NCI-H446 treated with DMSO at 0.1 percent for 48 hours (cell line): Measurements from ENCODE around the gene TMEM221.

Experiments
- DNase-seq: peaks from one replicate; lab custom pipeline; 2025; lab: John Stamatoyannopoulos, UW

TMEM221 gene

DNA sequence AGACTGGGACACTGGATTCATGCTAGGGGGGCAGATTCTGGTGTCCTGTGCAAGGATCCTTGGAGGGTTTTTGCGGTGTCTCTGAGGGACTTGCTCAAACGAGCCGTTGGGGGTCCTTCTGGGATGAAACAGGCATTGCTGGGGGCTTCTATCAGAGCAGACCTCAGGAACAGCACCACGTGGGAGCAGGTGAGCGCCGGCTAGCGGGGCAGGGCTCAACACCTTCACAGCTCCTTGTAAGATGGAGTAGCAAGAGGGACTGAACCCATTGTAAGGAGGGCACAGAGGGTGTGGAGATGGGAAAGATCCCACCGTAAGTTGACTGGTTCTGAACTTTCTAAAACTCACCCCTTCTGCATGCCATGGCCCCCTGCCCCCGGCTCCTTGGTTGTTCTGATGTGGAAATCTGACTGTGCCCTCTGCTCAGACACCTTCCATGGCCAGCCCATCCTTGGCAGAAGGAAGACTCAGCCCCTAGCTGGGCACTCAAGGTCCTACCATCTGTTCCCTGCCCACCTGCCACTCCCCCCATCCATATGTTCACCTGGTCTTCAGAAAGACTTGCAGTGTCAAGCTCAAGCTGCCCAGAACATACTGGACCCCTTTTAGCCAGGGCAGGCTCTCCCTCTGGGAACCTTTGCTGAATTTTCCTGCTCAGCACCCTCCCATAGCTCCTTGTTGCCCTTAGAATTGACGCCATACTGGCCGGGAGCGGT is 23.1 kb upstream of the TMEM221 start:
- no peak for DNase-seq

DNA sequence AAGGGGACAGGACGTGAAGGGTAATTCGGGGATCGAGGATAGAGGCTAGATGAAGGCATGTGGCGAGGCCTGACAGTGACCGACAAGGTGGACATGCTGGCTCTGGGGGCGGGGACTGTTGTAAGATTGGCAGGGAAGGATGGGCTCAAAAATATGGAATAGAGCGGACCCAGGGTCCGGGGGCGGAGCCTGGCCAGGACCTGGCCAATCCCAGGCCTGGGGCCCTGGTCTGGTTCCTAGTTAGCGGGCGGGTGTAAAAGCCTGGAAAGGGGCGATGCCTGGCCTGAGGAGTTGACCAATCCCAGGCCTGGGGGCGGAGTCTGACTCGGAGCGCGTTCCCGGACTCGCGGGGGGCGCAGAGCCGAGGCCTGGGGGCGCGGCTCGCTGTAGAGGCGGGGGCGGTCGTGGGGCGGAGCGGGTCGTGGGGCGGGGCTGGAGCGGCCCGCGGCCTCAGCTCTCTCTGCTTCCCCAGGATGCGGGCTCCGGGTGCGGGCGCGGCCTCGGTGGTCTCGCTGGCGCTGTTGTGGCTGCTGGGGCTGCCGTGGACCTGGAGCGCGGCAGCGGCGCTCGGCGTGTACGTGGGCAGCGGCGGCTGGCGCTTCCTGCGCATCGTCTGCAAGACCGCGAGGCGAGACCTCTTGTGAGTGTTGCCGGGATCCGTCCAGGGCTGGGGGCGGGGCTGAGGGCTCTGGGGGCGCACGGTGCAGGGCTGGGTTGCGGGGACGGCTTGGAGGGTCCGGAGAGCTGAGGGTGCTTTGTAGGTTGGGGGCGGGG is 21.8 kb upstream of the TMEM221 start, which contains the start of gene SLC27A1:
Gene SLC27A1 (plus strand): TSS at position 457 of the 774 bp plus-strand sequence. CDS start 17 bp downstream, at position 474.
- peak; percentile 99 for DNase-seq

DNA sequence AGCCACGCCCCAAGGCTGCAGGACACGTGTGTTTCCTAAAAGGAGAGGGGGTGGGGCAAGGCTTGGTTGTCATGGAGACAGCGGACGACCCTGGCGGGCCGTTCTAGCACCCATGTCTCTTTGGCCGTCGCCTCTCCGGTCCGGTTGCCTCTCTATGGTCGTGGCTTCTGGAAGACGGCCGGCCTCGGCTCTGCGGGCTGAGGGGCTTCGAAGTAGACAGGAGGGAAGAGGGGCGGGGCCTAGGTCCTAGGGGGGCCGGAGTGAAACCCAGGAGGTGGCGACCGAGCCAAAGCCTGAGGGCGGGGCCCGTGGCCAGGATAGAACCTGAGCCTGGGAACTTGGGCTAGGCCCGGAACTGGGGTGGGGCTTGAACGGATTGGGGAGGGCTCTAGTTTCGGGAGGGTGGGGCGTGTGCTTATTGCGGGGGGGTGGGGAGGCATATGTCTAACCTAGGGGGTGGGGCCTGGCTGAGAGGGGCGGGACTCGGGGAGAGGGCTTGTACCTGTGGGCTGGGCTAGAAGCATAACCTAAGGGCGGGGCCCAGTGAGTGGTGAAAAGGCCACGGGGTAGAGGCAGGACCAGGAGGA is 21.1 kb upstream of the TMEM221 start:
- peak; percentile 94 for DNase-seq

DNA sequence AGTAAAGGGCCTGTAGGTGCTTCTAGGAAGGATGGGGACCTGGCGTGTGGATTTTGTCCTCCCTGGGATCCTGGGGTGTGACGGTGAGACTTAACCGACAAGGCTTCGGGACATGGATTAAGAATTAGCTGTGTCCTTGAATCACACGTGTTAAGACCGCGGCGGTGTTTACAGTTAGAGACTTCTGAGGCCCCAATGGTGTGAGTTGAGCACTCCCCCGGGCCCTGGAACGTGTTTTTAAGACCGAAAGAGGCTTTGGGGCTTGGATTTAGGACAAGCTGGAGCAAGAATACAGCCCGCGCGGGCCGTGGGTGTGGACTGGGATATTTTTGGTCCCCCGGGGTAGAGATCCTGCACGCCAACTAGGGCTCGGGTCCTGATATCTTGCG is 20.6 kb upstream of the TMEM221 start:
- DNase-seq: no peak

DNA sequence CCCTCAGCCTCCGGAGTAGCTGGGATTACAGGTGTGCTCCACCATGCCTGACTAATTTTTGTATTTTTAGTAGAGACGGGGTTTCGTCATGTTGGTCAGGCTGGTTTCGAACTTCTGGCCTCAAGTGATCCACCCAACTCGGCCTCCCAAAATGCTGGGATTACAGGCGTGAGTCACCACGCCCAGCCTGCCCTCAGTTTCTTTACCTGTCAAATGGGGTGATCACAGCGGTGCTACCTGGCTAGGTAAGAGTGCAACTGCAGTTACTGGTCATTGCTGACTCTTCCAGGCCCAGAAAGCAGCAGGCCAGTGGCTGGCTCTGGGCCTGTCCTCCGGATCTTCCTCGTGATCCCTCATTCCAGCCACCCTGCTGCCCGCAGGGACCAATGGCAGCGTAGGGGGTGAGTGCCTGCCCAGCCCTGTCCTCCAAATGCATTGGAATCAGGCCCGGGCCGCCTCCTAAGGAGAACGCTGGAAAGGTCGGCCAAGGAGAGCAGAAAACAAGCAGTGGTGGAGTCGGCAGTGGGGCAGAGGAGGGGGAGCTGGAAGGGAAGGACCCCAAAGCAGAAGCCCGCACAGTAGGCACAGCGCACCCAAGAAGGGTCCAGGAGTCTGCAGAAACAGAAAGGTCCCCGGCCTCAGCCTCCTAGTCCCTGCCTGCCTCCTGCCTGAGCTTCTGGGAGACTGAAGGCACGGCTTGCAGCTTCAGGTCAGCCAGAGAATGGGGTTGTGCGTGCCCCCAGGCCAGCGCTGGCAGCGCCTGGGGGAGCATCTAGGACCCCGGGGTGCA is 20.0 kb upstream of the TMEM221 start:
- DNase-seq: no peak

DNA sequence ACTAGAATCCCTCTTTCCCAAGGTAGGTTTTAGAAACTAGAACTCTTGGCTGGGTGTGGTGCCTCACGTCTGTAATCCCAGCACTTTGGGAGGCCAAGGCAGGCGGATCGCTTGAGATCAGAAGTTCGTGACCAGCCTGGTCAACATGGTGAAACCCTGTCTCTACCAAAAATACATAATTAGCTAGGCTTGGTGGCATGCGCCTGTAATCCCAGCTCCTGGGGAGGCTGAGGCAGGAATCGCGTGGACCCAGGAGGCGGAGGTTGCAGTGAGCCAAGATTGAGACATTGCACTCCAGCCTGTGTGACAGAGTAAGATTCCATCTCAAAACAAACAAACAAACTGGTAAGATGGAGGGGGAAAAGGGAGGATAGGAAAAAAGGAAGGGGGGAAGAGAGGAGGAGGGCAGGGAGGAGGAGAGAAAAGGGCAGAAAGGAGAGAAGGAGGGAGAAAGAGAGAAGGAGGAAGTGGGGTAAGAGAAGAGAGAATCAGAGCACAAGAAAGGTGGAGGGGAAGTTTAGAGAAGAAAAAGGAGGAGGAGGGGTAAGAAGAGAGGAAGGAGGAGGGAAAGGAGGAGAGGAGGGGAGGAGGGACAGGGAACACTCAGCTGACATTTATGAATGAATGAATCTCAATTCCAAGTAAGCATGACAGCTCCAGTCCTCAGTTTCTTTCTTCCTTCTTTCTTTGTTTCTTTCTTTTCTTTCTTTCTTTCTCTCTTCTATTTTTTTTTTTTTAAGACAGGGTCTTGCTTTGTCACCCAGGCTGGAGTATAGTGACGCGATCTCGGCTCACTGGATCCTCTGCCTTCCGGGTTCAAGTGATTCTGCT is 19.2 kb upstream of the TMEM221 start:
- no peak for DNase-seq

DNA sequence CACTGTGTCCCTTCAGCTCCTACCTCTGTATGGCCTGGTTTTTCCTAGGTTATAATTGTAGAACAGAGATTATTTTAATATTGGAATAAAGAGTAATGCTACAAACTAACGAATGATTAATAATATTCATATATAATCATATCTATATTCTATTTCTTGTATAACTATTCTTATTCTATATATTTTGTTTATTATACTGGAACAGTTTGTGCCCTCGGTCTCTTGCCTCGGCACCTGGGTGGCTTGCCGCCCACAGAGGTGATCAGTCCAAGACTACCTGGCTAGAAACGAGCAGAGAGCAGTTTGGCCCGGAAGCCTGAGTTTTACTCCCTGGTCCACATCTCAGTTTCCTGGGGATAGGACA is 18.0 kb upstream of the TMEM221 start:
- no peak for DNase-seq

DNA sequence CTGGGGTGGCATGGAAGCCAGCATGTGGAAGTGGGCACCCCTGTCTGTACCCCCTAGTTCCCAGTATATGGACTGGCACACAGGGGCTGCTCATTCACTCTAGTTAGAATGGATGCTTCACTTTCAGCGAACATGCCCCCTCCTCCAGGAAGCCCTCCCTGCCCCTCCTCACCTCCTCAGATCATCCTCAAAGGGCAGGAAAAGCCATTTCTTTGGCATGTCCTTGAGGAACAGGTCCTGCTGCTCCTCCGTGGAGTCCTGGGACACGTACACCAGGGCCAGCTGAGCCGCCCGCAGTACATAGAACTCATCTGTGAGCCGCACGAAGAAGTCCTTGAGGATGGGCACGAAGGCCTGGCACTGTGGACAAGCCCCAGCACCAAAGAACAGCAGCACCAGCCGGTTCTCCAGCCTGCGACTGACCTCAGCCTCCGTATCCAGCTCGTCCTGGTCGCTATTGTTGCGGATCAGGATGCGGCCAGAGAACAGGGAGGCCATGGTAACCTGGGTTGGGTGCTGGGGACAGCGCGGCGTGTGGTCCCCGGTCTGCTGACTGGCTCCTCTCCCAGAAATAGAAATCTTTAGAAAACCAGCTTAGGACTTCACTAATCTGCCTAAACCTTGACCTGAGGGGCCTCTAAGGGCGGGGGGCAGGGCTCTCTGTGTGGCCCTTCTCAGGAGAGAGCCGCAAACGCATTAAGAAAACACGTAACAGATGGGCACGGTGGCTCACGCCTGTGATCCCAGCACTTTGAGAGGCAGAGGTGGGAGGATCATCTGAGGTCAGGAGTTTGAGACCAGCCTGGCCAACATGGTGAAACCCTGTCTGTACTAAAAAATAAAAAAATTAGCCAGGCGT is 12.1 kb upstream of the TMEM221 start, which contains the start of gene NXNL1:
Gene NXNL1 (minus strand): TSS at position 555 of the 859 bp plus-strand sequence. CDS start 57 bp downstream, at position 498.
- DNase-seq: no peak

DNA sequence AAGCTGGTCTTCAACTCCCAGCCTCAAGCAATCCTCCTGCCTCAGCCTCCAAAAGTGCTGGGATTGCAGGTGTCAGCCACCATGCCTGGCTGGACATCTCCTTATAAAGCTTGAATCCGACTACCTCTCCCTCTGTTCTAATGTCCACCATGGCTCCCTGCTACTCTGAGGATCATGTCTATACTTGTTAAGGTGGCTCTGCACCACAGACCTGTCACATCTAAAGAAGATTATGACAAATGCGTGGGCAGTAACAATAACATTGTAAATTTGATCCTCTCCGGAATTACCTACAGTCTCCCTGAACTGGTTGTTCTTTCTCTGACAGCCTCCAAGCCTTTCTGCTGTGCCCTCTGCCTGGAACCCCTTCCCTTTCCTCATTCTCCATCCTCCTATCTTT is 10.5 kb upstream of the TMEM221 start:
- DNase-seq: no peak

DNA sequence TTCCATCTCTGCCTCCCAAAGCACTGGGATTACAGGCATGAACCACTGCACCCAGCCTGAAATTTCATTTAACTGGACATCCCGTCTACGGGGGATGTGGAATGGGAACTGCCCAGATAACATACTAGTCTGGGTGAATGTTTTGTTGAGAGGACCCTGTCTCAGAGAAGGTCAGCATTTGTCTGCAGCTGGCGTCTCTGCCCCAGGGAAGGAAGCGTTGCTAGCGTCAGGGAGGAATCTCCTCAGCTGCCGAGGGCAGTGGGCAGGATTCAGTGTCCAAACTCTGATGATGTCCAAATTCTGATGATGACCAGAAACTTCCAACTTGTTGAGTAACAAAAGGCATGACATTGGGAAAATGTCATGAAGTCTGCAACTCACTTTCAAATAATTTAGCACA is 9.1 kb upstream of the TMEM221 start:
- DNase-seq: no peak

DNA sequence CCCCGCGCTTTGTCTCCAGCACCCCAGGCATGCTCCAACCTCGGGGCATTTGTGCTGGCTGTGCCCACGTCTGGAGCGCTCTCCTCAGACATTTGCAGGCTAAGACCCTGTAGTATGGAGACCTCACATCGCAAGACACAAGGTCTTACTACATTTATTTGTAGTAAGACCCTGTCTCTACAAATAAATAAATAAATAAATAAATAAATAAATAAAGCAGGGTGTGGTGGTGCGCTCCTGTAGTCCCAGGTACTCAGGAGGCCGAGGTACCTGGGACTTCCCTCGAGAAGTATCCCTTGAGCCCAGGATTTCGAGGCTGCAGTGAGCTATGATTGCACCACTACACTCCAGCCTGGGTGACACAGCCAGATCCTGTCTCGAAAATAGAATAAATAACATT is 7.7 kb upstream of the TMEM221 start:
- no peak for DNase-seq

DNA sequence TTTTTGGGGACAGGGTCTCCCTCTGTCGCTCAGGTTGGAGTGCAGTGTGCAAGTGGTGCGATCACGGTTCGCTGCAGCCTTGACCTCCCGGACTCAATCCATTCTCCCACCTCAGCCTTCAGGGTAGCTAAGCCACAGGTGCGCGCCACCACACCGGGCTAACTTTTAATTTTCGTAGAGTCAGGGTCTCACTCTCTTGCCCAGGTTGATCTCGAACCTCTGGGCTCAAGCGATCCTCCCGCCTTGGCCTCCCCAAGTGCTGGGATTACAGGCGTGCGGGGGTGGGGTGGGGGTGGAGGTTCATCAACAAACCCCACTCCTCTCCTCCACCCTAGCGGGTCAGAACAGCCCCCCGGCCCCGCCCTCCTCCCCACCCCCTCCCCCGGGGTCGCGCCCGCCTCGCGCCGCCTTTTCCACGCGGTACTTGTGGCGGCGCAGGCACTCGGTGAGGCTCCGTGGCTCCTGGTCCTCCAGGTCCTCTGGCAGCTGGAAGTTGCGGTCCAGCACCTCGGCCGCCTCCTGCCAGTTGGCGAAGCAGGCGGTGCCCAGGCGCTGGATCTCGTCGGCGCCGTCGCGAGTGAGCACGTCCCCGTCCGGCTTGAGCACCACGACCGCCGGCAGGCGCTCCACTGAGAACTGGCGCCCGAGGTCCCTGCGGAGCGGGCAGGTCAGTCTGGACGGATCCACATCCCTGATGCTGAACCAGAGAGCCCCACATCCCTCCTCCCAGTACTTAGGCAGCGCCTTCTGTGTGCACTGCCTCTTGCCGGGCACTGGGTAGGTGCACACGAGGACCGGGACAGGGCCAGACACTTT is 7.0 kb upstream of the TMEM221 start:
- no peak for DNase-seq

DNA sequence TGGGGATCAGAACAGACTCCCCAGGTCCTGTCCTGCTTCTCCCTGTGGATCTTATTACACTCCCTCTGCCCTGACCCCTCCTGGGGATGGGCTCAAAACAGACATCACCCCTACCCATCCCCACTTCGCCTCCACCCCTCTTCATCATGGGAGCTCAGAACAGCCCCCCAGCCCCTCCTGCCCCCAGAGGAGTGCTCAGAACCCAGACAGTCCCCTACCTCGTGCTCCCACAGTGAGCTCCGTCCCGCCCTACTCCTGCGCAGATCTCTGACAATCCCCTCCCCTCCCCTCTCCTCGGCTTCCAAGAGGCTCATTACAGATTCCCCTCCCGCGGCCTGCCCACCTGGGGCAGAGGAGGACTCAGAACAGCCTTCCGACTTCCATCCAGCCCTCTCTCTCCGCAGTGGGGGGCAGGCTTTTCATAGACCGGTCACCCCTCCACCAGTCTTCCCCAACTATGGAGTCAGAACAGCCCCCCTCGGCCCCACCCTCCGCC is 6.2 kb upstream of the TMEM221 start:
- DNase-seq: no peak

DNA sequence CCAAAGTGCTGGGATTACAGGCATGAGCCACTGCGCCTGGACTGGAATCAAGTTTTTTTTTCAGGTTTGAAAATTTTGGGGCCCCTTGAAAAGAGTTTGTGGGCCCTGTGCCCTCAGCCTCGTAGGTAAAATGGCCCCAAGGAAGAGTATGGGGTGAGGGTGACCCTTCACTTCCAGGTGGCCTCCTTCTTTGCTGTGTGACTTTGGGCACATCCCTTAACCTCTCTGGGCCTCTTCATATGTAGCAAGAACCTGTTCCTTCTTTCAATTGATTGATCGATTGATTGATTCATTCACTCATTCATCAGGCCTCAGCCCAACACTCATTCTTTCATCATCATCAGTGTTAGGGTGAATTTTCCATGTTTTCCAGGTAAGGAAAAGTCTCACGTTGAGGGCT is 3.4 kb upstream of the TMEM221 start:
- DNase-seq: no peak

DNA sequence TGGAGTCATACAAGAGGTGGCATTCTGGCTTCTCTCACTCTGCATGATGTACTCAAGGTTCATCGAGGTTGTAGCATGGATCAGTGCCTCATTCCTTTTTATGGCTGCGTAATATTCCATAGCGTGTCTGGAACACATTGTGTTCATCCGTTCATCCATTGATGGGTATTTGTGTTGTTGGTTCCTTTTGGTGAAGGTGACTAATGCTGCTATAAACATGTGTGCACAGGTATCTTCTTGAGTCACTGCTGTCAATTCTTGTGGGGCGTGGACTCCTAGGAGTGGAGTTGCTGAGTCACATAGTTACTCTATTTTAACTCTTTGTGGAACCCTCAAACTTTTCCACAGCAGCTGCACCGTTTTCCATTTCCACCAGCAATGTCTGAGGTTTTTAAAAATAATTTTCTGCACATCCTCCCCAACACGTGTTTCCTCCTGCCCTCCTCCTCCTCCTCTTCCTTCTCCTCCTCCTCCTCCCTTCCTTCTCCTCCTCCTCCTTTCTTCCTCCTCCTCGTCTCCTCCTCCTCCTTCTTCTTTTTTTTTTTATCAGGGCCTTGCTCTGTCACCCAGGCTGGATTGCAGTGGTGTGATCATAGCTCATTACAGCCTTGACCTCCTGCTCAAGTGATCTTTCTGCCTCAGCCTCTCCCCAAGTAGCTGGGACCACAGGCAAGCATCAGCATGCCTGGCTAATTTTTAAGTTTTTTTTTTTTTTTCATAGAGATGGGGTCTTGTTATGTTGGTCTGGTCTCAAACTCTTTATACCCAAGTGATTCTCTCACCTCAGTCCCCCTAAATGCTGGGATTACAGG is 2.0 kb upstream of the TMEM221 start:
- no peak for DNase-seq

DNA sequence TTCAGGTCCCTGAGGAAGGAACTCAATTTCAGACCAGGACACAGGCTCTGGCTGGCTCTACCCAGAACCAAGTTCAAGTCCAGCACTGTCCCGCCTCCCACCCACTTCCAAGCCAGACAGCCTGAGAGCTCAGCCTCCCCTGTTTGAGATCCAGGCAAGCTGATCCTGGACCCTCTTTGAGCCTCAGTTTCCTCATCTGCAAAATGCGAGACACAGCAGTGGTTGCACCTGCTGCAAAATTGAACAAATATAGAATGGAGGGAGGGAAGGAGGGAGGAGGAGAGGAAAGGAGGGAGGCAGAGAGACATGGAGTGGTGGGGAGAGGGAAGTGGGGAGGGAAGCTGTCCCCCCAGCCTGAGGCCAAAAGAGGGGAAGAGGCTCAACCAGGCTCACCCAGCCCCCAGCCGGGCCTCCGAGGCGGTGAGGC is 751 bp downstream of the TMEM221 start:
- no peak for DNase-seq

DNA sequence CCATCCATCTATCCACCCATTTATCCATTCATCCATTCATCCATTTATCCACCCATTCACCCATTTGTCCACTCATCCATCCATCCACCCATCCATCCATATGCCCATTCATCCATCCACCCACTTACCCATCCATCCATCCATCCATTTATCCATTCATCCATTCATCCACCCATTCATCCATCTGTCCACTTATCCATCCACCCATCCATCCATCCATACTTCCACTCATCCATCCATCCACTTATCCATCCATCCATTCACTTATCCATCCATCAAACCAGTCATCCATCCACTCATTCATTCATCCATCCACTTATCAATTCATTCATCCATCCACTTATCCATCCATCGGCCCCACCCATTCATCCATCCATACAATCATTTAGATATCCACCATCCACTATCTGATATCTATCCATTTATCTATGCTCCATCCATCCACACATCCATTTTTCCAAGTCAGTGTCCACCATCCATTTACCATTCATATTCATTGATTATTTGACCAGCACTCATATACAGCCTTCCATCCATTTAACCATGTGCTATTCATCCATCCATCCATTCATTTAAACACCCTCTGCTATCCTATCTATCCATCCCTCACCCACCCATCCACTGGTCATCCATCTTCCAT is 2.8 kb downstream of the TMEM221 start:
- DNase-seq: no peak
